GM21390 (cell line): Measurements from ENCODE around the gene HDAC9.

Experiments
- ATAC-seq: cut with Tn5 transposase; IDR thresholded peaks from one replicate; pipeline ENCODE4 v1.9.1; 2021; ENCODE audit not compliant: unreplicated experiment

The HDAC9 gene

DNA sequence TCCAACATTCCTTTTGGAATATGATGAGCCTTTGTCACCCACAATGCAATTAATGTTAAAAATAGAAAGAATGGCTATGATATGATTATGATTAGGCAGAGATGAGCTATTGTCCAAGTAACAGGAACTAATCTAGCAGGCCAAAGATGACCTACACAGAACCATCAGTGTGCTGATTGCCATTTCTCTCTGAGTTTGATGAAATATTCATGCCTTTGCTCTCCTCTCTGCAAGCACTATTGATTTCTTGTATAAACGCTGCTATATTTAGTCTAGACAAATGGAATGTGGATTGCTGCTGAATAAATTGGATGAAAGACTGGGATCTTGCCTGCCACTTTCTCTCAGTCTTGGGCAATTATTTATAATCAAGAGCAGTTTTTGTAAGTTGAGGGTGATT, 85.4 kb downstream of the HDAC9 start:
- no peak for ATAC-seq

DNA sequence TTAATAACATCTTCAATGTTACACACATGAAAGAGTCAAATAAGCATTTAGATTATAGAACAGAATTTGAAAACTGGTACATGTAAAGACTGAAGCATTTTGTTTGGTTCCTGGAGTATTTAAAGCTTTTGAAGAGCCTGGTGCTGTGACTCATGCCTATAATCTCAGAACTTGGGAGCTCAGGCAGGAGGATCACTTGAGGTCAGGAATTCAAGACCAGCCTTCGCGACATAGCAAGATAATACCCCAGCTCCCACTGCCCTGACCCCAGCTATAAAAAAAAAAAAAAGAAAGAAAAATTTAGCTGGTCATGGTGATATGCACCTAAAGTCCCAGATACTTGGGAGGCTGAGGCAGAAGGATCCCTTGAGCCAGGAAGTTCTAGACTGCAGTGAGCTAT, 87.8 kb downstream of the HDAC9 start:
- ATAC-seq = no peak

DNA sequence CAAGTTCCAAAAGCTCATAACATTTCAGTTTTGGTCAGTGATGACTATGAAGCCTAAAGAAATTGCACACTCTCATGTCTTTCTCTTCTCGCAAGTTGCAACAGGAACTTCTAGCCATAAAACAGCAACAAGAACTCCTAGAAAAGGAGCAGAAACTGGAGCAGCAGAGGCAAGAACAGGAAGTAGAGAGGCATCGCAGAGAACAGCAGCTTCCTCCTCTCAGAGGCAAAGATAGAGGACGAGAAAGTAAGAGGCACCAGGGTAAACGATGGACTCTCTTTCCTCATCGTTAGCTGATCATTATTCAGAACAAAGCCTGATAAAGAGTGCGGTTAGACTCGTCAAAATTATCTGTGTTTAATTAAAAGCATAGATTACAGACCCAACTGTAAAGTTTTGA, 94.7 kb downstream of the HDAC9 start:
- no peak for ATAC-seq

GRCh38 chr7:18590744-18591340, 95.3 kb downstream of the HDAC9 start:
- no peak for ATAC-seq

DNA sequence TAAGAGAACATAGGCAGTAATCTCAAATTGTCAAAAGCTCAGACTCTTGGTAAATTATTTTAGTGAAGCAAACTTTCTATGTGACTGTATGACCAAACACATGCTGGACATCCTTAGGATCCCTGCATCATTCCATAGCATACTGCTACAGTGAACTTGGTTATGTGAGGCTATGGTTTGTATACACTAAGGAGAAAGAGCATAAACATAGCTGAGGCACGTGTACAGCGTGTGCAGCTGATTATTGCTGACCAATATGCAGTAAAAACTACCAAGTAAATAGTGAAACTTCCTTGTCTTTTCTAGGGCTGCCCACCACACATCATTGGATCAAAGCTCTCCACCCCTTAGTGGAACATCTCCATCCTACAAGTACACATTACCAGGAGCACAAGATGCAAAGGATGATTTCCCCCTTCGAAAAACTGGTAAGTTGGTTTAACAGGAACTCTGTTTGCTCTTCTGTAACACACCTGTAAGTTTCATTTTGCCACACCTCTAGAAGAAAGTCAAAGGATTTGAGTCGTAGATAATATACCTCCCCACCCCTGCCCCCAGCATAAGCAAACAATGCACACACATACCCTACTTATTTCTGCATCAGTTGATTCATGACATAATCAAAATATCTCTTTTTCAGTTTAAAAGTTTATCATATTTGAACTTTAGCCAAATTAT, 98.2 kb downstream of the HDAC9 start:
- no peak for ATAC-seq

DNA sequence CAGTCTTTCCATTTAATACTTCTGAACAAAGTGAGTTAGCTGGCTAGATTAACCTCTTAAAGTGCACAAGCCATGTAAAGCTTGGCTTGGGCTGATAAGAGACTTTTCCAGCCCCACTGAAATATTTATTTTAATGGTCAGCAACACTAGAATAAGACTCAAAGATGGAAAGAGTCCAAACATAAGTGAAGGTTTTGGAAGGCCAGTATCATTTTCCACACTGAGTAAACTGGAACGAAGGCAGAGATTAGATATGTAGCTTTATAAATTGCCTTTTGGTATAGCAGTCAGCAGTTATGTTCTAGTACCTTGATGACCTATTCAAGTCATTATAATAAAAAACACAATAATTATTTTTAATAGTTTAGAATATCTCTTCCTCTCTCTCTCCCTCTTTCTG, 102.2 kb downstream of the HDAC9 start:
- ATAC-seq = no peak

DNA sequence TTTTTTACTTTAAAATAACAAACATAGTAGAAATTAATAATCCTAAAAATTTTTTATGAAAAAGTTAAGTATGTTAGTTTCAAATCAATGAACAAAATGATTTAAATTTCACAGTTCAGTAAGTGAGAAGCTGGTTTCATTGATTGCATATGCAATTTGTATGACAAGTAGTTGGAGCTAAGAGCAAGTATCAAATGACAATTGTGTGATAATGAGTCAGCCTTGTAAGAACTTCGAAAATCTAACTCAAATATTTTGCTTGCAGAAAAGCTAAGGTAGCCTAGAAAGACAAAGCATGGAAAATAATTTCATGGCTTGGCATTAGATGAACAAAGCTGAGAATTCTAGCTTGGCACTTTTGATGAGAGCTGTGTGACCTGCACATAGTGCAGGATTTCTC, 111.5 kb downstream of the HDAC9 start:
- ATAC-seq = no peak

- peak; percentile 53 for ATAC-seq
Observed at GRCh38 chr7:18610331-18610948, 114.9 kb downstream of the HDAC9 start.

- no peak for ATAC-seq
Observed at GRCh38 chr7:18614841-18615240, 119.3 kb downstream of the HDAC9 start.

DNA sequence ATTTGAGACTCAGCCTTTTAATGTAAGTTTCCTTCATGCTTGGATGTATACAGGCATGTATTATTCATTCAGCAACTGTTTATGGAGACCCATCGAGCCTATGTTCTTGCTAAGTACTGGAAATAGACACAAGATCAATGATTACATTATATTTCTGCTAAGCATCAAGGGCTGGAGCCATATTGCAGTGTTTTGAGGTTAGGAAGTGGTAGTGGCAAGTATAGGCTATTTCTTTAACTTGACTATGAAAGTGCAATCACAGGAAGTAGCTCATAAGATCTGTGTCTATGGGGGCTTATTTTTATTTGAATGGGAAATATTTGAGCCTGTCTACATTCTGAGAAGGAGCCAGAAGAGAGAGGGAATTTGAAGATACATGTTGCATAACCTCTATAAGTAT, 123.8 kb downstream of the HDAC9 start:
- no peak for ATAC-seq

- ATAC-seq = no peak
Observed at GRCh38 chr7:18623389-18623788, 127.8 kb downstream of the HDAC9 start.

DNA sequence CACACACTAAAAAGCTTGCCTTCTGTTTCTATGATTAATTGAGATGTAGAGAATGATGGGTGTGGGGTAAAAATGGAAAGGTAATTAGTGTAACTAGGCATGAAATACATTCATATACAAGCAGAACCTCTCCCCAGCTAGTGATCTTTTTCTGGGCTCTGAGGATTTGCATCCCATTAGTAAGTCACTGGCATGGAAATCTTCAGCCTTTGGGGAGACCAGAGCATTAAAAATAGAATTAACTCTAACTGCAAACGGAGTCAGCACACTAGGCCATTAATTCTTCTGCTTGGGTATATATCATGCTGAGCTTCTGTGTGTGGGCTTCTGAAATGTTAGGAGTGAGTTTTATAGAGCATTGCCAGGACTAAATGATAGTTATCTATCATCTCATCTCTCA, 128.9 kb downstream of the HDAC9 start:
- no peak for ATAC-seq

- no peak for ATAC-seq
Observed at GRCh38 chr7:18626086-18626485, 130.5 kb downstream of the HDAC9 start.

DNA sequence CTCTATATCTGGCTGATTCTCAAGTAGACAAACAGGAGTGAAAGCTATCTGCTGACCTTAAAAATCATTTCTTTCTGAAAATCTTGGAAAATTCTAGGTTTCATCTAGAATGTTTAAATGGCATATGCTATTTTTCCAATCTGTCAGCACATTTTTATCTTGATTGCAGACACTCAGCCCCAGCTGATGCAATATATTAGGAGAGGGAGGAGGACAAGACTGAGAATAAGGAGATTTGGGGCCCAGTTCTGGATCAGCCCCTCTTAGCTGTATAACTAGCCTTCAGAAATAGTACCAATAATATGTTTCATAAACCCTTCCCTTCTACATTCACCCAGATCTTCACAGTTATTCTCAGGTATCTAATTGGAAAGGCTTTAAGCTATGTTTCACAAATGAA, 131.2 kb downstream of the HDAC9 start:
- ATAC-seq = no peak

DNA sequence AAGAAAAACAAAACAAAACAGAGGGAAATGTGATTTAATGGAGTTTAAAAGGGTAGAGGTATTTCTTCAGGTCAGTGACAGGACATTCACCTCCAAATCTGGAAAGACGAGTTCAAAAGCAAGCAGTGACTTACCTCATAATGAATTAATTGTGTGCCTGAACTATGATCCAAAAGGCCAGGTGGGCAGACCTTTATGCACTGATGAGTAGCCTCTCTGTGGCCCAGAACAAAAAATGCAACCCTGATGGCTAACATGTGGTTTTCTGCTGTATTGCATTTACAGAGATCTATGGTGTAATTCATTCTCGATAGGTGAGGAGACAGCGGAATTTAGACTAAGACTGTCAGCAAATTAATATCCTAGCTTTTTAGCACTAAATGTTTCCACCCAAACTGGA, 142.0 kb downstream of the HDAC9 start:
- ATAC-seq = no peak

DNA sequence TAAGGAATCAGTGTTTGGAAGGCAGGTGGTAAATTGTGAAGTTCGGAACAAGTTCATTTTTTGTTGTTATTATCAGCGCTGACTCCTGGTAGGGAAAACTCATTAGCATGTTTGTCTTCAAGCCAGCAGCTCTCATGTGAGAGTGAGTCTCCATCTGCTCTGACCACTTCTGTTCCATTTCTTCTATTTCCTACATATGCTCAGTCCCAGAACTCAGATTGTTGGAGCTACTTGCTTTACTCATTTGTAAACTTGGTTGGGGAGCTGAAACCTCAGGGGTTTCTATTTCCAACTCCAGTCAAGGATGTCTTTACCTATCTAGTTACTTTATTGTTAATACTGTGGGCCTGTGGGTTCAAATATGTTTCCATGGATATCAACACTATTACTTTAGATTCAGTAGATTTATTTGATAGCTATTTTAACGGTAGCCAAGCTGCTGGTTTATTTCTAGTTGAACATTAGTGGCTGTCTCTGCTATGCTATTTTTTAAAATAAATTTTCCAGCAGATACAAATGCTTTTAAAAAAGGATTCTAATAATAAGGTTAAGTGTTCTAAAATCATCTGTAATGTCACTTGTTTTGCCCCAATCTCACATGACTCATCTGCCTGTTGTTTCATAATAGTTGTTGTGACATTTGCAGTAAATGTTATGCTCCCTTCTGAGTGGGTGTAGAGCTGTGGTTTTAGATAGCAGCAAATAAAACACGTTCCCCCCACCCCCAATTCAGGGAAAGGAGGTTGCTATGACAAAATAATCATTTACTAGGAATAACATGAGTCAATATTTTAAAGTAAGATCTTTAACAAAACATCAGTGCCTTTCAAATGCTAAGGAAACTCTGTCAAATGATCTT, 143.3 kb downstream of the HDAC9 start:
- no peak for ATAC-seq

DNA sequence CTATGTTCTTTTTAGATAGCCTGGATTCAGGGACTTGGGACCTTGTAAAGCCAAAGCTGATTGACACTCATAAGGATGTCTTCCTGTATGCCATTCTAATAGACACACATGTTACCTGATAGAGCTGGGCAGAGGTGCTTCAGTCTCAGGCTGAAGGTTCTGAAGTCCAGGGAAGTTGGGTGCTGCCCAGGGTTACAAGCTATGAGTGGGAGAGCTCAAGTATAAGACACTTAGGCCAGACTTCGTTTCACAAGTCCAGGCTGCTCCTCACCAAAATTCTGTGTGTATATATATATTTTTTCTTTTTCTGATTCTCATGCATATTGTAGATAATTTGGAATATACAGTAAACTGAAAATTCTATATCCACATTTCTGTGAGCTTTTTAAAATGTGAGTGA, 144.2 kb downstream of the HDAC9 start:
- ATAC-seq = no peak

DNA sequence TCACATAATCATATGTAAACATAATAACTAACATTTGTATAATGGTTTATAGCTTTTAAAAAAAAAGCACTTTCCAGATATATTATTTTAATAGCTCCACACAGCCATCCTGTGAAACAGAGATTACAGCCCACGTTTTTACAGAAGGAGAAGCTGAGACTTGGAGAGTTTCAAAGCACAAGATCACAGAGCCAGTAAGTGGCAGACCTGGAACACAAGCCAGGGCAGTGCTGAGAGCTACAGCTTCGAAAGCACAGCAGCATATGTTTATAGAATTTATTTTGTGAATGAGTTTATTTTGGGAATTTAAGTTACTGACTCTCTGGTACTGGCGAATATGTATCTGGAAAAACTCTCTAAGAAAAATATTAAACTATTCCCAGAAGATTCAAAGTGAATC, 149.4 kb downstream of the HDAC9 start:
- no peak for ATAC-seq

DNA sequence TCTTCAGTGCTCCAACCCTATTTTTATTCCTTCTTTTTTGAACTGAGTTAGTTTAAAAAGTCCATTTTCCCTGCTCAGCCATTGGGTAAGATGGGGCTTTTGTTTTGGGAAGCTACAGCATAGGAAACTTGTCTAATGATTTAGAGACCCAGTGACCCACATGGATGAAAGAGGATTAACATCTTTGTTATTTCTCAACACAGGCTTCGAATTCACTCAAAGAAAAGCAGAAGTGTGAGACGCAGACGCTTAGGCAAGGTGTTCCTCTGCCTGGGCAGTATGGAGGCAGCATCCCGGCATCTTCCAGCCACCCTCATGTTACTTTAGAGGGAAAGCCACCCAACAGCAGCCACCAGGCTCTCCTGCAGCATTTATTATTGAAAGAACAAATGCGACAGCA, 152.0 kb downstream of the HDAC9 start:
- ATAC-seq = no peak

DNA sequence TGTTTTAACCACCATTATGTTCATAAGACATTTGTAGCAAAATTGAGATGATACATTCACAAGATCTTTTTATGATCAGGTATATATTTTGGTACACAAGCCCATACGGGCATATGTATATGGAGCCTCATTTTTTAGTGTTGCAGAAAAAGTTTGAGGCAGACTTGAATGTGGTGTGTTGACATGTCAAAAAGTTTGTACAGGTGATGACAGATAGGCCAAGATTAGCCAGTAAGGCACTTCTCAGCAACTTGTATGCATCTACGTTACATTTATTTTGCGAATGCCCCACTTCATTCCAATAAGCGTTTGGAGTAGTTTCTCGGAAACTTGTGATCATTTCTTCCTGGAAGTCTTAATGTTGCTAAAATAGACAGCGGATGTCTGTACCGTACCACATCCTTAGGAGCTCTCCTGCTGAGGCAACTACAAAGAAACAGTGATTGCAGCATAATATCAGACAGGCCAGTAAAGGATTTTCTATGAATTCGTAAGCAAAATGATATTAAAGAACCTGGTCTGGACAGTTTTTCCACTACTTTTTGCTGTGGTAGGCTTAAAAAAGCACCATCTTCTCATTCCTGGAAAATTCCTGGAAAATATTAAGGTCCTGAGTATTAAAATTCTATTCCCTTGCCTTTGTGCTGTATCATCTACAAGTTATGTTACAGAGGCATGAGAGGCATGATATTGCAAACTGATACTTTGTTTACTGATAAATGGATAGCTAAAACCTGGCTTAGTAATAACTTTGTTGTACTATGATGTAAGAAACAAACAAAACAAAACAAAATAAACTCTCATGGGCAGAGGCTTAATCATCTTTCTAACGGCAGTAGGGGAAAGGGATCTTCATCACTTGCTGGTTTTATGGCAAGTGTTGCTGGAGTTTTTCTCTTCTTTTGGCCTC, 153.6 kb downstream of the HDAC9 start:
- no peak for ATAC-seq
